Muscle of leg (tissue), 11 donors: ENCODE measurements around the gene TOMM20. TPM values are rescaled to one million over a fixed set of nuclear protein-coding genes. Genes with fewer than 3 reads are reported as not detected.

Experiments
- DNase-seq: peaks from one replicate; pipeline ENCODE4 v3.0.0; 2013
- H3K27ac ChIP-seq: one replicate; pipeline ENCODE4 v1.5.1; 2013; ENCODE audit warnings: mild to moderate bottlenecking, low read length, control low read depth
- H3K27me3 ChIP-seq: one replicate; pipeline ENCODE4 v1.6.1; 2013; ENCODE audit warnings: low read length; ENCODE audit not compliant: control insufficient read depth, insufficient read depth
- H3K36me3 ChIP-seq: one replicate; pipeline ENCODE4 v1.6.1; 2013; ENCODE audit warnings: low read length; ENCODE audit not compliant: control insufficient read depth, insufficient read depth
- H3K4me1 ChIP-seq: one replicate; pipeline ENCODE4 v1.6.1; 2013; ENCODE audit warnings: low read length; ENCODE audit not compliant: control insufficient read depth, insufficient read depth
- H3K4me3 ChIP-seq: one replicate; pipeline ENCODE4 v1.5.1; 2013; ENCODE audit warnings: low read length, control low read depth
- H3K9me3 ChIP-seq: replicated peaks from 2 replicates; pipeline ENCODE4 v1.6.1; 2013; ENCODE audit warnings: low read depth, low read length; ENCODE audit not compliant: control insufficient read depth
- WGBS: methylation state at CpG from one replicate; pipeline ENCODE4 v1.1.5; 2013; ENCODE audit warnings: missing lambda C conversion rate; ENCODE audit not compliant: insufficient coverage; 5-methylcytosine and 5-hydroxymethylcytosine counted together
- polyA plus RNA-seq, 8 donors: library from polyadenylated mRNA; unstranded; fragments of 120-200 nt; gene quantifications; one replicate each; pipeline versions ENCODE4 v1.2.1 to v1.2.3, GENCODE V29; 2013; ENCODE audit warnings: inconsistent platforms in 1 of 8, low replicate concordance in 1 of 8; ENCODE audit not compliant: insufficient read length in 8 of 8, insufficient read depth in 1 of 8
- total RNA-seq: library from RNA; stranded (reverse); fragments of 120-200 nt; gene quantifications from one replicate; pipeline ENCODE4 v1.2.4, GENCODE V29; 2013

The TOMM20 gene
- total and polyA plus RNA-seq, 9 donors, result 83.3 to 165 (median 153) TPM

- Histone ChIP-seq H3K9me3 (no peaks in the 10 kb centered on the region), H3K36me3 (peaks cover 15% of the 10 kb centered on the region), H3K27me3 (no peaks in the 10 kb centered on the region), H3K27ac (no peak overlapping the region), H3K4me3 (no peak overlapping the region), H3K4me1 (no peaks in the 10 kb centered on the region)
- WGBS, result no CpG with 5 or more reads among the region's 1 CpG
- no peak for DNase-seq
Measured at GRCh38 chr1:235124665-235125064, 4.0 kb downstream of the TOMM20 start.

- no CpG with 5 or more reads among the region's 9 CpGs for whole genome bisulfite sequencing
- Histone ChIP-seq H3K36me3 (peaks cover 15% of the 10 kb centered on the region), H3K27me3 (no peaks in the 10 kb centered on the region), H3K4me3 (no peak overlapping the region), H3K27ac (no peak overlapping the region), H3K9me3 (no peaks in the 10 kb centered on the region), H3K4me1 (no peaks in the 10 kb centered on the region)
- no peak for DNase-seq
Measured at GRCh38 chr1:235124111-235124510, 4.5 kb downstream of the TOMM20 start.

- Histone ChIP-seq H3K4me1 (no peaks in the 10 kb centered on the region), H3K36me3 (peaks cover 29% of the 10 kb centered on the region), H3K9me3 (no peaks in the 10 kb centered on the region), H3K27ac (no peak overlapping the region), H3K27me3 (no peaks in the 10 kb centered on the region), H3K4me3 (no peak overlapping the region)
- DNase-seq, result no peak
- no CpG with 5 or more reads among the region's 1 CpG for WGBS
Measured at GRCh38 chr1:235122348-235122747, 6.3 kb downstream of the TOMM20 start.

- Histone ChIP-seq H3K36me3 (peaks cover 61% of the 10 kb centered on the region), H3K27me3 (no peaks in the 10 kb centered on the region), H3K27ac (no peak overlapping the region)
Measured at GRCh38 chr1:235113183-235113917, 15.3 kb downstream of the TOMM20 start.

GRCh38 chr1:235112297-235113182 is 16.1 kb downstream of the TOMM20 start:
- Histone ChIP-seq H3K36me3 (peaks cover 56% of the 10 kb centered on the region), H3K9me3 (no peaks in the 10 kb centered on the region), H3K27ac (no peak overlapping the region), H3K4me1 (no peaks in the 10 kb centered on the region), H3K27me3 (no peaks in the 10 kb centered on the region), H3K4me3 (no peak overlapping the region)
- no peak for DNase-seq
- WGBS, result 79% methylated on average over 2 of the region's 6 CpGs

More at GRCh38 chr1:235113183-235113917, 15.3 kb downstream of the TOMM20 start:
- H3K9me3 ChIP-seq, result no peaks in the 10 kb centered on the region
- DNase-seq, result no peak
- no peak overlapping the region for H3K4me3 ChIP-seq
- WGBS, result 89% methylated on average over 3 of the region's 7 CpGs
- no peaks in the 10 kb centered on the region for H3K4me1 ChIP-seq

- no peaks in the 10 kb centered on the region for H3K27me3 ChIP-seq
- no CpG with 5 or more reads among the region's 3 CpGs for WGBS
- DNase-seq, result no peak
- no peaks in the 10 kb centered on the region for H3K4me1 ChIP-seq
- H3K4me3 ChIP-seq, result no peak overlapping the region
- peaks cover 46% of the 10 kb centered on the region for H3K36me3 ChIP-seq
- H3K27ac ChIP-seq, result no peak overlapping the region
- no peaks in the 10 kb centered on the region for H3K9me3 ChIP-seq
Measured at GRCh38 chr1:235111107-235111506, 17.5 kb downstream of the TOMM20 start.

- DNase-seq, result no peak
- H3K4me3 ChIP-seq, result no peak overlapping the region
- no peak overlapping the region for H3K27ac ChIP-seq
- H3K27me3 ChIP-seq, result no peaks in the 10 kb centered on the region
- WGBS, result 83% methylated on average over 11 of the region's 11 CpGs
- peaks cover 32% of the 10 kb centered on the region for H3K36me3 ChIP-seq
- H3K9me3 ChIP-seq, result no peaks in the 10 kb centered on the region
- H3K4me1 ChIP-seq, result peaks cover 6% of the 10 kb centered on the region
Measured at GRCh38 chr1:235108876-235109275, 19.8 kb downstream of the TOMM20 start.

GRCh38 chr1:235108185-235108593 is 20.4 kb downstream of the TOMM20 start:
- peaks cover 8% of the 10 kb centered on the region for H3K4me1 ChIP-seq
- H3K27ac ChIP-seq, result no peak overlapping the region
- no peaks in the 10 kb centered on the region for H3K9me3 ChIP-seq
- no peaks in the 10 kb centered on the region for H3K27me3 ChIP-seq
- 100% methylated on average over 1 of the region's 1 CpG for WGBS
- H3K4me3 ChIP-seq, result no peak overlapping the region
- no peak for DNase-seq
- peaks cover 29% of the 10 kb centered on the region for H3K36me3 ChIP-seq

GRCh38 chr1:235107368-235108184 is 21.1 kb downstream of the TOMM20 start:
- WGBS, result 90% methylated on average over 16 of the region's 16 CpGs
- Histone ChIP-seq H3K9me3 (no peaks in the 10 kb centered on the region), H3K36me3 (peaks cover 25% of the 10 kb centered on the region)

GRCh38 chr1:235106457-235106856 is 22.2 kb downstream of the TOMM20 start:
- no peaks in the 10 kb centered on the region for H3K9me3 ChIP-seq
- no CpG with 5 or more reads among the region's 4 CpGs for WGBS
- H3K36me3 ChIP-seq, result peaks cover 22% of the 10 kb centered on the region

More at GRCh38 chr1:235107368-235108184, 21.1 kb downstream of the TOMM20 start:
- no peak overlapping the region for H3K4me3 ChIP-seq
- peaks cover 10% of the 10 kb centered on the region for H3K4me1 ChIP-seq
- H3K27me3 ChIP-seq, result no peaks in the 10 kb centered on the region
- no peak overlapping the region for H3K27ac ChIP-seq
- DNase-seq, result no peak

More at GRCh38 chr1:235106457-235106856, 22.2 kb downstream of the TOMM20 start:
- peaks cover 10% of the 10 kb centered on the region for H3K4me1 ChIP-seq
- no peak overlapping the region for H3K27ac ChIP-seq
- no peak for DNase-seq
- no peaks in the 10 kb centered on the region for H3K27me3 ChIP-seq
- H3K4me3 ChIP-seq, result no peak overlapping the region
